IMR-90 (cell line): ENCODE measurements around the gene SPRY1. TPM values are rescaled to one million over a fixed set of nuclear protein-coding genes. Genes with fewer than 3 reads are reported as not detected.
A peak's percentile ranks its signal among the peaks of the same experiment; 100 is the strongest.

ENCODE experiments used
- ATAC-seq: fragments of 200-7000 bp; cut with Tn5 transposase; 2 replicates; pipeline ENCODE4 v1.9.1; 2020; ENCODE audit warnings: low read depth, mild to moderate bottlenecking, moderate library complexity
- BruUV-seq: library from RNA; stranded (reverse); fragments of 400-500 nt; replicated peaks from 2 replicates; lab custom pipeline; 2021; lab: Mats Ljungman, UMichigan
- CTCF ChIA-PET: fragments of 300-600 bp; formaldehyde crosslinking; extraction: SDS; loops from one replicate; lab custom pipeline; 2021; ENCODE audit warnings: antibody characterized with exemption; lab: Yijun Ruan, JAX
- POLR2A ChIA-PET: fragments of 300-600 bp; sonication (Branson Sonifier 250); formaldehyde crosslinking; loops from one replicate; lab custom pipeline; 2022; ENCODE audit warnings: antibody characterized with exemption; ENCODE audit not compliant: unreplicated experiment; lab: Charles Lee
- DNase-seq: peaks from one replicate; pipeline ENCODE4 v3.0.0; 2013
- H2AFZ ChIP-seq: replicated peaks from 2 replicates; pipeline ENCODE3; 2013; ENCODE audit warnings: low read length, mild to moderate bottlenecking; ENCODE audit not compliant: poor library complexity
- H2AK5ac ChIP-seq: 2 replicates; pipeline ENCODE4 v1.6.1; 2013; ENCODE audit warnings: low read depth, low read length, inconsistent platforms
- H2AK9ac ChIP-seq: replicated peaks from 2 replicates; pipeline ENCODE3; 2013; ENCODE audit warnings: mild to moderate bottlenecking, low read depth, low read length, moderate library complexity; ENCODE audit not compliant: poor library complexity
- H2BK120ac ChIP-seq: 2 replicates; pipeline ENCODE4 v1.6.1; 2013; ENCODE audit warnings: low read depth, low read length, inconsistent platforms
- H2BK15ac ChIP-seq: 3 replicates; pipeline ENCODE4 v1.6.1; 2013; ENCODE audit warnings: low read depth, low read length, inconsistent platforms
- H2BK20ac ChIP-seq: 2 replicates; pipeline ENCODE4 v1.6.1; 2013; ENCODE audit warnings: low read depth, mild to moderate bottlenecking, inconsistent platforms, low read length, moderate library complexity
- H2BK5ac ChIP-seq: 2 replicates; pipeline ENCODE4 v1.6.1; 2013; ENCODE audit warnings: mild to moderate bottlenecking, low read depth, low read length, inconsistent platforms; ENCODE audit not compliant: poor library complexity, severe bottlenecking
- H3K14ac ChIP-seq: replicated peaks from 2 replicates; pipeline ENCODE4 v1.6.1; 2013; ENCODE audit warnings: low read depth, low read length, inconsistent platforms
- H3K18ac ChIP-seq: 2 replicates; pipeline ENCODE4 v1.6.1; 2013; ENCODE audit warnings: low read depth, low read length, control low read depth
- H3K23ac ChIP-seq: 2 replicates; pipeline ENCODE4 v1.6.1; 2013; ENCODE audit warnings: low read depth, low read length, inconsistent platforms
- H3K27ac ChIP-seq: 2 replicates; pipeline ENCODE4 v1.5.1; 2013; ENCODE audit warnings: mild to moderate bottlenecking, control low read depth, low read length; ENCODE audit not compliant: insufficient read depth
- H3K27me3 ChIP-seq: 2 replicates; pipeline ENCODE4 v1.6.1; 2013; ENCODE audit warnings: low read length; ENCODE audit not compliant: control insufficient read depth, insufficient read depth
- H3K36me3 ChIP-seq: 2 replicates; pipeline ENCODE4 v1.6.1; 2013; ENCODE audit warnings: low read length, mixed read lengths; ENCODE audit not compliant: control insufficient read depth, insufficient read depth
- H3K4ac ChIP-seq: 2 replicates; pipeline ENCODE4 v1.6.1; 2013; ENCODE audit warnings: low read depth, low read length, inconsistent platforms
- H3K4me1 ChIP-seq: 2 replicates; pipeline ENCODE4 v1.6.1; 2013; ENCODE audit warnings: low read length, mixed read lengths; ENCODE audit not compliant: control insufficient read depth, insufficient read depth
- H3K4me2 ChIP-seq: 2 replicates; pipeline ENCODE4 v1.6.1; 2013; ENCODE audit warnings: low read depth, mild to moderate bottlenecking, control low read depth, low read length, moderate library complexity
- H3K4me3 ChIP-seq: 2 replicates; pipeline ENCODE4 v1.5.1; 2013; ENCODE audit warnings: low read depth, mild to moderate bottlenecking, control low read depth, low read length, moderate library complexity; ENCODE audit not compliant: insufficient read depth
- H3K56ac ChIP-seq: 2 replicates; pipeline ENCODE4 v1.6.1; 2013; ENCODE audit warnings: low read length, inconsistent platforms; ENCODE audit not compliant: insufficient read depth; ENCODE audit errors: extremely low read depth
- H3K79me1 ChIP-seq, 2 experiments: 2 replicates each; pipeline ENCODE4 v1.6.1; 2013; ENCODE audit warnings: low read length in 2 of 2, inconsistent platforms in 1 of 2, low read depth in 1 of 2
- H3K9ac ChIP-seq: 2 replicates; pipeline ENCODE4 v1.6.1; 2013; ENCODE audit warnings: low read depth, low read length, control low read depth
- H3K9me1 ChIP-seq: 2 replicates; pipeline ENCODE4 v1.6.1; 2013; ENCODE audit warnings: low read length, inconsistent platforms; ENCODE audit not compliant: insufficient read depth
- H3K9me3 ChIP-seq: 2 replicates; pipeline ENCODE4 v1.6.1; 2013; ENCODE audit warnings: low read length; ENCODE audit not compliant: control insufficient read depth, insufficient read depth
- H4K20me1 ChIP-seq: 2 replicates; pipeline ENCODE4 v1.6.1; 2013; ENCODE audit warnings: low read length, inconsistent platforms; ENCODE audit not compliant: insufficient read depth
- H4K5ac ChIP-seq: 2 replicates; pipeline ENCODE4 v1.6.1; 2013; ENCODE audit warnings: mild to moderate bottlenecking, low read depth, low read length, control low read depth
- H4K8ac ChIP-seq, 2 experiments: 2 replicates each; pipeline ENCODE4 v1.6.1; 2013; ENCODE audit warnings: low read depth in 2 of 2, low read length in 2 of 2, control low read depth in 1 of 2, inconsistent platforms in 1 of 2
- H4K91ac ChIP-seq: 2 replicates; pipeline ENCODE4 v1.6.1; 2013; ENCODE audit warnings: low read depth, low read length, inconsistent platforms; ENCODE audit not compliant: insufficient read depth
- BHLHE40 ChIP-seq: fragments of 150-350 bp; IDR thresholded peaks from 2 replicates; pipeline ENCODE4 v1.6.1; 2016; ENCODE audit warnings: mild to moderate bottlenecking, low read depth, low read length
- CHD1 ChIP-seq: IDR thresholded peaks from 2 replicates; pipeline ENCODE4 v1.6.1; 2012; ENCODE audit warnings: low read depth, low read length, improper control_type of control experiment
- FOS ChIP-seq: fragments of 150-350 bp; IDR thresholded peaks from 2 replicates; pipeline ENCODE4 v1.6.1; 2016; ENCODE audit warnings: low read depth, low read length
- MAFK ChIP-seq: IDR thresholded peaks from 2 replicates; pipeline ENCODE4 v1.6.1; 2012; ENCODE audit warnings: low read depth, low read length, improper control_type of control experiment
- RAD21 ChIP-seq: IDR thresholded peaks from 2 replicates; pipeline ENCODE4 v1.6.1; 2012; ENCODE audit warnings: low read length, improper control_type of control experiment
- WGBS, 2 experiments: methylation state at CpG; one replicate each; pipeline versions ENCODE4 v1.1.5 to v1.1.7; 2013; ENCODE audit warnings: missing lambda C conversion rate in 2 of 2; ENCODE audit not compliant: insufficient read length in 1 of 2; ENCODE audit errors: extremely low coverage in 2 of 2; 5-methylcytosine and 5-hydroxymethylcytosine counted together
- dilution Hi-C: fragments of 300-500 bp; cut with HindIII; formaldehyde crosslinking; loops from one replicate; pipeline ENCODE4 v1.14.3; 2018; ENCODE audit warnings: low sequenced_read_pairs; ENCODE audit not compliant: unreplicated experiment
- in situ Hi-C: fragments of 300-500 bp; cut with MboI; formaldehyde crosslinking; loops from 3 replicates; pipeline ENCODE4 v1.14.3; 2019; ENCODE audit warnings: low sequenced_read_pairs, inconsistent platforms, mixed read lengths
- intact Hi-C: fragments of 100-400 bp; cut with micrococcal nuclease; formaldehyde crosslinking; loops from 2 replicates; pipeline ENCODE4 v1.10.0; 2022
- polyA plus RNA-seq, 3 experiments: library from polyadenylated mRNA; depleted of rRNA; stranded (reverse); fragments of >200 nt; gene quantifications; 2 replicates each; pipeline ENCODE4 v1.2.3, GENCODE V29; 2012; ENCODE audit warnings: low replicate concordance in 1 of 3
- total RNA-seq: library from RNA; depleted of rRNA; stranded (reverse); fragments of >200 nt; gene quantifications from 2 replicates; pipeline ENCODE4 v1.2.3, GENCODE V29; 2012

Gene SPRY1
- total and polyA plus RNA-seq, 2 of the 4 experiments (the other 2 are of a cell fraction): 1.4 to 2.2 TPM

- POLR2A ChIA-PET: no interaction called here
- ATAC-seq: 0 out of 2 replicates have a peak, but pooled peaks have one; percentile 48
- Histone ChIP-seq H3K9me1 (0 out of 2 replicates have a peak, but pooled peaks cover 3% of the 10 kb centered on the region), H4K8ac (no peak overlapping the region), H4K20me1 (no peaks in the 10 kb centered on the region), H3K9me3 (no peaks in the 10 kb centered on the region), H3K79me1 (no peaks in the 10 kb centered on the region), H2AFZ (no peak overlapping the region), H3K14ac (no peak overlapping the region), H2BK20ac (0 out of 2 replicates have a peak overlapping the region, but pooled peaks have one; percentile 5), H2AK5ac (peak overlapping the region; percentile 49; the same call in 1 of the 2 replicates), H3K4me2 (peak overlapping the region; percentile 17; the same call in 1 of the 2 replicates), H3K4ac (no peak overlapping the region), H2BK15ac (no peak overlapping the region), H2BK120ac (no peak overlapping the region), H3K18ac (peak overlapping the region; percentile 82), H3K4me3 (no peak overlapping the region), H3K27me3 (no peaks in the 10 kb centered on the region), H3K23ac (no peak overlapping the region), H2AK9ac (no peak overlapping the region), H3K9ac (no peak overlapping the region), H4K5ac (peak overlapping the region; percentile 59), H3K4me1 (peaks cover 3% of the 10 kb centered on the region), H2BK5ac (no peak overlapping the region), H3K36me3 (no peaks in the 10 kb centered on the region), H3K56ac (no peak overlapping the region), H4K91ac (no peak overlapping the region; the same call in 1 of the 2 replicates), H3K27ac (no peak overlapping the region)
- dilution Hi-C loops (no loop called here), intact Hi-C loops (loop anchor here (2.0 kb wide), 1 partner anchor 66 kb away; no protein-coding TSS in a partner anchor), in situ Hi-C loops (no loop called here)
- BruUV-seq: no TSS peak
- DNase-seq: peak; percentile 56
- WGBS, 2 experiments: no CpG with 5 or more reads among the region's 6 CpGs
- TF ChIP-seq BHLHE40 (no peak), RAD21 (no peak), MAFK (no peak), FOS (no peak), CHD1 (no peak)
- CTCF ChIA-PET: no interaction called here
Measured at GRCh38 chr4:123352240-123352945, 44.2 kb upstream of the SPRY1 start.
